ENCODE data around the gene MACROD1.

DNA sequence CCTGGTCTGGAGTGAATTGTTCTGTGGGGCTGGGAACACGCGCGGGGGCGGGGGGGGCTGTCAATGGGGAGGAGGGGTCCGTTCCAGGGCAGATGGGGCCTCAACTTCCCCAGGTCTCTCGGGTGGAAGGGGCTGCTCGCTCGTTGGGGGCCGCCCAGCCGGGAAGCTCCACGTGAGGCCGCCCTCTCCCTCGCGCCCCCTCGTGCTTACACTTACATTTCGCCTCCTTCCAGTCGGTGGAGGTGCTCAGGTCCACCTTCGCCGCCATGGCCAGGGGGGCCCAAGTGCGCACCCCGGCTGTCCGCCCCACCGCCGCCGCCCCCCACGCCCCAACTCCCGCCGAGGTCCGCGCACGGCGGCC is 452 bp downstream of the MACROD1 start:
- peak; percentile 31 for TF ChIP-seq CTCF (IDR thresholded peaks at IDR 0.05)
- no peak for TF ChIP-seq ZFX (IDR thresholded peaks at IDR 0.05; ENCODE audit: borderline replicate concordance)
